A673 (cell line): ENCODE data around the gene NAPA.

Experiments used
- CTCF ChIP-seq: fragments of 300-800, 200-600 bp; sonication (generic); conservative IDR thresholded peaks from 2 replicates; pipeline ENCODE4 v1.5.1; 2017; ENCODE audit warnings: low read depth, mild to moderate bottlenecking, antibody characterized with exemption, low read length, moderate library complexity, mixed read lengths
- EZH2 ChIP-seq: fragments of 200-600 bp; sonication (generic); IDR thresholded peaks from 2 replicates; pipeline ENCODE4 v1.6.1; 2017; ENCODE audit warnings: borderline replicate concordance, low read depth, mild to moderate bottlenecking, mixed read lengths, antibody characterized with exemption, low read length; ENCODE audit not compliant: poor library complexity, severe bottlenecking

GRCh38 chr19:47514151-47514868, 553 bp downstream of the NAPA start:
- TF ChIP-seq CTCF (no peak), EZH2 (no peak)
